IMR-90 (cell line): ENCODE measurements around the gene RETREG1.

Experiments used
- RFX5 ChIP-seq: IDR thresholded peaks from 2 replicates; pipeline ENCODE4 v1.8.0; 2012; ENCODE audit warnings: low read depth, mild to moderate bottlenecking, low read length, moderate library complexity
- TF ChIP-seq, protein P1 (sequence below): fragments of 150-350 bp; IDR thresholded peaks from 2 replicates; pipeline ENCODE4 v1.6.1; 2016; ENCODE audit warnings: low read depth, mild to moderate bottlenecking, low read length, moderate library complexity, borderline replicate concordance
- TF ChIP-seq, protein P2 (sequence below): conservative IDR thresholded peaks from 2 replicates; pipeline ENCODE4 v1.5.1; 2012; ENCODE audit warnings: mild to moderate bottlenecking, low read depth, low read length, improper control_type of control experiment

DNA sequence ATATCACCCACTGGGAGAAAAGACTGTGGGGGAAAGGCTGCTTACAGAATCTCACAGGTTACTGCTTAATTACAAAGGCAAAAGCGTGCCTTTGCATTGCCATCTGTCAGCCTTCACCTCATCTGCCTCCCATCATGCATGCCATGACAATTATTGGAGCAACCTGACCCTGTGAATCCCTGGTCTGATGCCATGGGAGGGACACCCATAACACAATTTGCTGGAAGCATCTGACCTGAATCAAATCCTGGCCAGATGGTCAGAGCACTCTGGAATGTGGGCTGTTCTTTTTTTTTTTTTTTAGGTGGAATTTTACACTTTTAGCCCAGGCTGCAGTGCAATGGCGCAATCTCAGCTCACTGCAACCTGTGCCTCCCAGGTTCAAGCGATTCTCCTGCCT, 11.6 kb upstream of the RETREG1 start:
- no peak for TF ChIP-seq RFX5
- TF ChIP-seq, protein P1, sequence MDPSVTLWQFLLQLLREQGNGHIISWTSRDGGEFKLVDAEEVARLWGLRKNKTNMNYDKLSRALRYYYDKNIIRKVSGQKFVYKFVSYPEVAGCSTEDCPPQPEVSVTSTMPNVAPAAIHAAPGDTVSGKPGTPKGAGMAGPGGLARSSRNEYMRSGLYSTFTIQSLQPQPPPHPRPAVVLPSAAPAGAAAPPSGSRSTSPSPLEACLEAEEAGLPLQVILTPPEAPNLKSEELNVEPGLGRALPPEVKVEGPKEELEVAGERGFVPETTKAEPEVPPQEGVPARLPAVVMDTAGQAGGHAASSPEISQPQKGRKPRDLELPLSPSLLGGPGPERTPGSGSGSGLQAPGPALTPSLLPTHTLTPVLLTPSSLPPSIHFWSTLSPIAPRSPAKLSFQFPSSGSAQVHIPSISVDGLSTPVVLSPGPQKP, result no peak
- TF ChIP-seq, protein P2, sequence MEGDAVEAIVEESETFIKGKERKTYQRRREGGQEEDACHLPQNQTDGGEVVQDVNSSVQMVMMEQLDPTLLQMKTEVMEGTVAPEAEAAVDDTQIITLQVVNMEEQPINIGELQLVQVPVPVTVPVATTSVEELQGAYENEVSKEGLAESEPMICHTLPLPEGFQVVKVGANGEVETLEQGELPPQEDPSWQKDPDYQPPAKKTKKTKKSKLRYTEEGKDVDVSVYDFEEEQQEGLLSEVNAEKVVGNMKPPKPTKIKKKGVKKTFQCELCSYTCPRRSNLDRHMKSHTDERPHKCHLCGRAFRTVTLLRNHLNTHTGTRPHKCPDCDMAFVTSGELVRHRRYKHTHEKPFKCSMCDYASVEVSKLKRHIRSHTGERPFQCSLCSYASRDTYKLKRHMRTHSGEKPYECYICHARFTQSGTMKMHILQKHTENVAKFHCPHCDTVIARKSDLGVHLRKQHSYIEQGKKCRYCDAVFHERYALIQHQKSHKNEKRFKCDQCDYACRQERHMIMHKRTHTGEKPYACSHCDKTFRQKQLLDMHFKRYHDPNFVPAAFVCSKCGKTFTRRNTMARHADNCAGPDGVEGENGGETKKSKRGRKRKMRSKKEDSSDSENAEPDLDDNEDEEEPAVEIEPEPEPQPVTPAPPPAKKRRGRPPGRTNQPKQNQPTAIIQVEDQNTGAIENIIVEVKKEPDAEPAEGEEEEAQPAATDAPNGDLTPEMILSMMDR, result no peak
